H1 (cell line): Measurements from ENCODE around the gene LTB. TPM values are rescaled to one million over a fixed set of nuclear protein-coding genes. Genes with fewer than 3 reads are reported as not detected.

ENCODE experiments used
- ATF3 ChIP-seq: IDR thresholded peaks from 2 replicates; pipeline ENCODE4 v1.6.1; 2011; ENCODE audit warnings: low read depth, mild to moderate bottlenecking, low read length; ENCODE audit not compliant: insufficient read depth
- CEBPB ChIP-seq: IDR thresholded peaks from 2 replicates; pipeline ENCODE4 v1.6.1; 2012; ENCODE audit warnings: low read depth, low read length
- CHD2 ChIP-seq: IDR thresholded peaks from 2 replicates; pipeline ENCODE4 v1.6.1; 2012; ENCODE audit warnings: low read length, improper control_type of control experiment
- CHD7 ChIP-seq: fragments of 300-600 bp; sonication (generic); IDR thresholded peaks from 2 replicates; pipeline ENCODE4 v1.7.1; 2012; ENCODE audit warnings: low read length, moderate library complexity, mild to moderate bottlenecking, inconsistent platforms; ENCODE audit not compliant: insufficient replicate concordance
- EP300 ChIP-seq, 2 experiments: IDR thresholded peaks; 1 replicate in 1 of 2; 2 replicates in 1 of 2; pipeline ENCODE4 v1.6.1; 2011 to 2012; ENCODE audit warnings: low read depth in 2 of 2, low read length in 2 of 2, mild to moderate bottlenecking in 2 of 2, borderline replicate concordance in 1 of 2, inconsistent platforms in 1 of 2, moderate library complexity in 1 of 2
- FOSL1 ChIP-seq: IDR thresholded peaks from 2 replicates; pipeline ENCODE4 v1.6.1; 2011; ENCODE audit warnings: mild to moderate bottlenecking, low read depth, low read length, moderate library complexity; ENCODE audit not compliant: insufficient read depth
- JUND ChIP-seq: IDR thresholded peaks from 2 replicates; pipeline ENCODE4 v1.6.1; 2011; ENCODE audit warnings: mild to moderate bottlenecking, improper control_type of control experiment, low read length
- SP2 ChIP-seq: IDR thresholded peaks from 2 replicates; pipeline ENCODE4 v1.6.1; 2012; ENCODE audit warnings: mild to moderate bottlenecking, low read length, inconsistent platforms
- SRF ChIP-seq: IDR thresholded peaks from 2 replicates; pipeline ENCODE4 v1.6.1; 2011; ENCODE audit warnings: mild to moderate bottlenecking, low read depth, low read length, moderate library complexity
- ZNF274 ChIP-seq: IDR thresholded peaks from 2 replicates; pipeline ENCODE4 v1.7.0; 2012; ENCODE audit warnings: low read length, borderline replicate concordance; ENCODE audit errors: extremely low read depth
- polyA plus RNA-seq, 7 experiments: library from polyadenylated mRNA; depleted of rRNA in 3 of 7; stranded (reverse) in 5 of 7; unstranded in 2 of 7; fragments of >200 nt in 5 of 7; fragments of 200-250 nt in 2 of 7; gene quantifications; 1 replicate in 5 of 7; 2 replicates in 1 of 7; 4 replicates in 1 of 7; pipeline versions ENCODE4 v1.2.1 to v1.2.3, GENCODE V29; 2011 to 2013; ENCODE audit warnings: missing spikeins in 2 of 7, mixed read lengths in 2 of 7
- total RNA-seq: library from RNA; stranded (reverse); fragmentation: NEBNext Ultra II Directional; extraction: Animal tissue kit (Norgen Biotek cat#: 25700); gene quantifications from 2 replicates; pipeline ENCODE4 v1.2.1, GENCODE V29; 2021

Gene LTB
- total and polyA plus RNA-seq, 2 of the 8 experiments (the other 6 are each of a cell fraction or from before 2014, with no cell fraction given): 0.43 to 0.47 TPM

- TF ChIP-seq CHD2: no peak
- no peak for TF ChIP-seq FOSL1
- TF ChIP-seq ATF3: no peak
- peak; percentile 59; the same call in 1 of the 2 replicates for TF ChIP-seq JUND
- TF ChIP-seq SP2: no peak
- TF ChIP-seq ZNF274: no peak
- TF ChIP-seq CHD7: no peak
- peak; percentile 84 for TF ChIP-seq CEBPB
- TF ChIP-seq SRF: no peak
- peak in 1 of 2 experiments; percentile 61; a peak in 1 of 3 replicates for TF ChIP-seq EP300 (IDR thresholded peaks at IDR 0.05; ENCODE audit: borderline replicate concordance in 1 of 2, low read depth in 2 of 2, low read length in 2 of 2)
Measured at GRCh38 chr6:31546958-31547726, 35.1 kb downstream of the LTB start, which contains the start of gene NFKBIL1 (continued).
